Pulmonary artery endothelial cell (primary cell): ENCODE data around the gene PTPRF. TPM values are rescaled to one million over a fixed set of nuclear protein-coding genes. Genes with fewer than 3 reads are reported as not detected.
"Not testable (repeated sequence)": the region's sequence is repeated elsewhere in the genome, so short reads cannot be mapped to it uniquely, and the experiment has no call there.

Experiments
- DNase-seq: peaks from one replicate; pipeline ENCODE4 v3.0.0-alpha.2; 2011; ENCODE audit warnings: low read depth, low spot score
- total RNA-seq: library from RNA; depleted of rRNA; stranded (reverse); fragments of >200 nt; gene quantifications from 2 replicates; pipeline ENCODE4 v1.2.3, GENCODE V29; 2014

Gene PTPRF
- total RNA-seq = 152 and 171 TPM in 2 replicates

DNA sequence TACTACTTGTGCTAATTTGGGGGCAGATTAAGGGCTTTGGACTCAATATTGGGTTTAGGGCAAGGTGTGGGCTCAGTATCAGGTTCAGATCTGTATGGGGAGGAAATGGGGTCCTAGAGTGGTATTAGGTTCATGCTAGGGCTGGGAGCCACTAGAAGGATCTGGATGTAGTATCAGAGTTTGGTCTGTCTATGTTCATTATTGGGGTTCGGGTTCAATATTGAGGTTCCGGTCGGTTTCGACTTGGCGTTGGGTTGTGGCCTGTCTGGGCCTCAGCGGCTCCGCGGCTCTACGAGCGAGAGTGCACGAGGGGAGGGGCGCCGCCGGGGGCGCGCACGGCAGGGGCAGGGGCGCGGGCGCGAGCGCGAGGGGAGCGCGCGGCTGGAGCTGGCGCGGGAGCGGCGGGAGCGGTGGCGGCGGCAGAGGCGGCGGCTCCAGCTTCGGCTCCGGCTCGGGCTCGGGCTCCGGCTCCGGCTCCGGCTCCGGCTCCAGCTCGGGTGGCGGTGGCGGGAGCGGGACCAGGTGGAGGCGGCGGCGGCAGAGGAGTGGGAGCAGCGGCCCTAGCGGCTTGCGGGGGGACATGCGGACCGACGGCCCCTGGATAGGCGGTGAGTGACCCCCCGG lies at the start of gene PTPRF:
TSS of gene PTPRF (plus strand) at position 401 of the 624 bp plus-strand sequence. CDS start 14,193 bp downstream, outside the sequence.
- DNase-seq = no peak

DNA sequence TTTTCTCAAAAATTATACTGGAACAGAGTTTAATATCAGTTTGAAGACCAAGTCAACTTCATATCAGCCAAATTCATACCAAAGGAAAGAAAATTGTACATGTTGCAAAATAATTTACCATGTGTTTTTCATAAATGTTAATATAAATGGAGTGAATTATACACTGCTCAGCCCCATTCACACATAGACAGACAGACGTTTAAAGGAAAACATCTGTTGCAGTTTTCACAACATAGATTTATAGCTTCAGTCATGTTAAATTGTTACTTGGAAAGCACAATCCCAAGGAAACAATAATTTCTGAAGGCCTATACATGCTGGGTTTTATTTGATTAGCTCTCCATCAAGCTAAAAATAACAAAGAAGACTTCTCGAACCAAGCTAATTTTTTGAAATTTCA lies 49.2 kb upstream of the PTPRF start:
- DNase-seq = no peak

GRCh38 chr1:43482215-43482614 lies 48.5 kb upstream of the PTPRF start:
- DNase-seq = no peak

- DNase-seq = no peak
Measured at GRCh38 chr1:43484367-43484766, 46.3 kb upstream of the PTPRF start.

GRCh38 chr1:43488165-43488564 lies 42.5 kb upstream of the PTPRF start:
- DNase-seq = no peak

DNA sequence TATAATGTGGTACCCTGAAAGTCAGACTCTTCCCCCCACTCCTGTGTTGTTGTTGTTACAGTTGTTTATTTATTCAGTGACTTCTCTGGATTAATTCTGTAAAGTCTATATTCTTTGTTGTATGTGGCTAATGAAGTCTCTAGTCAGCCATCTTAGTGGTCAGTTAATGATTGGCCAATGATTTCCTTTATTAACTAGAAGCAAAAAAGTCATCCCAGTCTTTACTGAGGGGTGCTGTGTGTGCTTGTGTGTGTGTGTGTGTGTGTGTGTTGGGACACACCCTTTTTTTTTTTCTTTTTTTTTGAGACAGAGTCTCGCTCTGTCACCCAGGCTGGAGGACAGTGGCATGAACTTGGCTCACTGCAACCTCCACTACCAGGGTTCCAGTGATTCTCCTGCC lies 39.6 kb upstream of the PTPRF start:
- DNase-seq = no peak

GRCh38 chr1:43492826-43493225 lies 37.9 kb upstream of the PTPRF start:
- peak; percentile 59 for DNase-seq

- DNase-seq = no peak
Measured at GRCh38 chr1:43493661-43494450, 36.8 kb upstream of the PTPRF start.

DNA sequence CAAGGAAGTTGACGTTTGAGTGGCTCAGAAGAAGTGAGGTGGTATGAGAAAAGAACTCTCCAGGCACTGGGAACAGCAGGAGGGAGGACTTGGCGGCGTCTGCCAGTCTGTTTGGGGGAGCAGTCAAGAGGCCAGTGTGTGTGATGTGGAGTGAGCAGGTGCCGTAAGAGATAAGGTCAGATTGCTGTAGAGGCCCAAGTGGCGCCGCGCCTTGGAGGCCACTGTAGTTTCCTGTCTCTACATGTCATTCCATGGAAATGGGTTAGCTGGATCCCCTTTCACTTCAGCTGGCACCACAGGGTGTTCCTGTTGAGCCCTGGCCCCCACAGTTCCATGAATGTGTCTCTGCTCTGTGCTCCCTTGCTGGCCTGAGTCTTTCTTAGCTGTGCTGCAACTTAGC lies 35.5 kb upstream of the PTPRF start:
- no peak for DNase-seq

GRCh38 chr1:43499898-43500297 lies 30.8 kb upstream of the PTPRF start:
- no peak for DNase-seq

- not testable (repeated sequence) for DNase-seq
Measured at GRCh38 chr1:43501806-43502205, 28.9 kb upstream of the PTPRF start.

- DNase-seq = no peak
Measured at GRCh38 chr1:43503534-43503933, 27.1 kb upstream of the PTPRF start.

GRCh38 chr1:43505077-43505780 lies 25.5 kb upstream of the PTPRF start:
- no peak for DNase-seq

- no peak for DNase-seq
Measured at GRCh38 chr1:43506233-43506632, 24.4 kb upstream of the PTPRF start.

- no peak for DNase-seq
Measured at GRCh38 chr1:43507296-43508295, 23.1 kb upstream of the PTPRF start.

DNA sequence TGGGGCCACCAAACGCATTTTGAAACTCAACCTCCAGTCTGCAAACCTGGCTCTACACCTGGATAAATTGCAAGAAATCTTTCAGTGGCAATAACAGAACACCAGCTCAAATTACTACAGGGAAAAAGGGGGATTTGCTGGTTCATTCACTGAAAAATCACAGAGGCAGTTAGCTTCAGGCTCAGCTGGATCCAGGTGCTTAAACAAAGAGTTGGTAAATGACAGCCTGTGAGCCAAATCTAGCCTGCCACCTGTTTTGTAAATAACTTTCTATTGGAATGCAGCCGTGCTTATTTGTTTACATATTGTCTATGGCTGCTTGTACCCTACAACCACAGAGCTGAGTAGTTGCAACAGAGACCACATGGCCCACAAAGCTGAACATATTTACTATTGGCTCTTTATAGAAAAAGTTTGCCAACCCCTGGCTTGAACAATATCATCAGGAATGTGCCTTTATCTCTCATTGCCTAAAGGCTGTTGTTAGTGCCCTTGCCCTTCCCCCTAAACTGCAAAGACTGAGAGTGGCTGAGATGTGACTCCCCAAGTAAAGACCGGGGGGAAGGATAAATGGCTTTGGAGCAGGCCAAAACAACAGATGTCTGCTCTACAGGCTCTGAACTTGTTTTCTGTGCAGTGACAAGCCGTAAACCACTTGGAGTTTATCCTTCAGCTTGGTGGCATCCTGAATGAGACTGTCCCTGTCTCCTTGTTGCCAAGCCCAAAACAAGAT lies 21.5 kb upstream of the PTPRF start:
- no peak for DNase-seq

GRCh38 chr1:43509740-43510375 lies 20.8 kb upstream of the PTPRF start:
- DNase-seq = no peak

- DNase-seq = no peak
Measured at GRCh38 chr1:43510621-43511020, 20.1 kb upstream of the PTPRF start.

- DNase-seq = no peak
Measured at GRCh38 chr1:43511394-43511793, 19.3 kb upstream of the PTPRF start.

- DNase-seq = no peak
Measured at GRCh38 chr1:43512133-43512532, 18.6 kb upstream of the PTPRF start.
